Lower leg skin (tissue), 4 donors: Measurements from ENCODE around the gene SLC34A1. TPM values are rescaled to one million over a fixed set of nuclear protein-coding genes. Genes with fewer than 3 reads are reported as not detected.

Source experiments
- DNase-seq, 2 donors: peaks; one replicate each; pipeline ENCODE4 v3.0.0-alpha.2; 2019; ENCODE audit warnings: low spot score in 2 of 2
- H3K4me3 ChIP-seq: fragments of 200-600 bp; sonication (generic); 2 replicates; pipeline ENCODE4 v1.5.1; 2017; ENCODE audit warnings: mild to moderate bottlenecking, low read depth; ENCODE audit not compliant: poor library complexity, severe bottlenecking
- POLR2A ChIP-seq, 2 donors: fragments of 450-650 bp; IDR thresholded peaks; one replicate each; pipeline ENCODE4 v1.6.1; 2016 to 2017; ENCODE audit warnings: antibody characterized with exemption in 2 of 2, mild to moderate bottlenecking in 1 of 2, moderate library complexity in 1 of 2
- WGBS, 2 donors: methylation state at CpG; one replicate each; pipeline ENCODE4 v1.1.5; 2018; 5-methylcytosine and 5-hydroxymethylcytosine counted together
- intact Hi-C: fragments of 100-400 bp; cut with DNase I; formaldehyde crosslinking; loops from one replicate; pipeline ENCODE4 v1.15.0; 2023; ENCODE audit warnings: low total_unique reads
- total RNA-seq, 4 donors: library from RNA; depleted of rRNA; stranded (reverse); fragments of >200 nt; gene quantifications; one replicate each; pipeline ENCODE4 v1.1.0, GENCODE V29; 2016
- TF ChIP-seq, protein P1 (sequence below), 3 donors: fragments of 450-650 bp; IDR thresholded peaks; one replicate each; pipeline ENCODE4 v1.5.1; 2016; ENCODE audit warnings: antibody characterized with exemption in 3 of 3, mild to moderate bottlenecking in 3 of 3, moderate library complexity in 2 of 3

The SLC34A1 gene
- total RNA-seq, 4 donors from 2014 or later, result 0.12 to 0.39 TPM; not detected in 2

DNA sequence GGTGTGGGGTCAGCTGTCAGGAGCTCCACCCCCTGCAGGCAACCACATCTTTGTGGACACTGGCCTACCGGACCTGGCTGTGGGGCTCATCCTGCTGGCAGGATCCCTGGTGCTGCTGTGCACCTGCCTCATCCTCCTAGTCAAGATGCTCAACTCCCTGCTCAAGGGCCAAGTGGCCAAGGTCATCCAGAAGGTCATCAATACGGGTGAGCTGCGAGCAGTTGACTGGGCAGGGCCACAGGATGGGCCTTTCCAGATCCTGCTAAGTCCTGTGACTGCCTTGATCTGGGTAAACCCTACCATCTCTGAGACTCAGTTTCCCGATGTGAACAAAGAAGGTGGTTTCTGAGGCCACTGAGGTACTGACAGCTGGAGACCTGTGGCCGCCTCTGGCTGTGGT lies 9.8 kb downstream of the SLC34A1 start:
- intact Hi-C loops, result no loop called here
- TF ChIP-seq POLR2A (IDR thresholded peaks at IDR 0.05), result no peak
- TF ChIP-seq, protein P1, sequence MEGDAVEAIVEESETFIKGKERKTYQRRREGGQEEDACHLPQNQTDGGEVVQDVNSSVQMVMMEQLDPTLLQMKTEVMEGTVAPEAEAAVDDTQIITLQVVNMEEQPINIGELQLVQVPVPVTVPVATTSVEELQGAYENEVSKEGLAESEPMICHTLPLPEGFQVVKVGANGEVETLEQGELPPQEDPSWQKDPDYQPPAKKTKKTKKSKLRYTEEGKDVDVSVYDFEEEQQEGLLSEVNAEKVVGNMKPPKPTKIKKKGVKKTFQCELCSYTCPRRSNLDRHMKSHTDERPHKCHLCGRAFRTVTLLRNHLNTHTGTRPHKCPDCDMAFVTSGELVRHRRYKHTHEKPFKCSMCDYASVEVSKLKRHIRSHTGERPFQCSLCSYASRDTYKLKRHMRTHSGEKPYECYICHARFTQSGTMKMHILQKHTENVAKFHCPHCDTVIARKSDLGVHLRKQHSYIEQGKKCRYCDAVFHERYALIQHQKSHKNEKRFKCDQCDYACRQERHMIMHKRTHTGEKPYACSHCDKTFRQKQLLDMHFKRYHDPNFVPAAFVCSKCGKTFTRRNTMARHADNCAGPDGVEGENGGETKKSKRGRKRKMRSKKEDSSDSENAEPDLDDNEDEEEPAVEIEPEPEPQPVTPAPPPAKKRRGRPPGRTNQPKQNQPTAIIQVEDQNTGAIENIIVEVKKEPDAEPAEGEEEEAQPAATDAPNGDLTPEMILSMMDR (IDR thresholded peaks at IDR 0.05), result no peak
- H3K4me3 ChIP-seq, result no peak overlapping the region
- 75 to 84% methylated on average over 4 to 5 of the region's 5 CpGs for WGBS, 2 donors
- DNase-seq, result no peak

DNA sequence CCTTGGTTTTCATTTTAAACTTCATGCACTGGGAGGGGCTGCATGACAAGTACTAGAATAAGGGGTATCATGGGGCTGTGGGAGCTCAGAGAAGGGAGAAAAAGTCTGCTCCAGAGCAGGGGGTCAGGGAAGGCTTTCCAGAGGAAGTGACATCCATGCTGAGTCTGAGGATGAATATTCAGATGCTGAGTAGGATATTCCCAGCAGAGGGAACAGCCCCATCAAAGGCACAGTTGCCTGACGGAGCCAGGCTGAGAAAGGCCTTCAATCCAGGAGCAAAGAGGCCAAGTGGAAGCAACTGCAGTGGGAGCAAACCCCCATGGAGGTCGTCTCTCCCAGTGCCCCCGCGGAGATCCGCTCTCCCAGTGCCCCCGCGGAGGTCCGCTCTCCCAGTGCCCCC lies 11.8 kb downstream of the SLC34A1 start:
- H3K4me3 ChIP-seq, result no peak overlapping the region
- no peak for DNase-seq
- 64 to 67% methylated on average over 7 to 8 of the region's 8 CpGs for WGBS, 2 donors
- TF ChIP-seq, protein P1 (IDR thresholded peaks at IDR 0.05), result no peak
- TF ChIP-seq POLR2A (IDR thresholded peaks at IDR 0.05), result no peak
- intact Hi-C loops, result no loop called here

DNA sequence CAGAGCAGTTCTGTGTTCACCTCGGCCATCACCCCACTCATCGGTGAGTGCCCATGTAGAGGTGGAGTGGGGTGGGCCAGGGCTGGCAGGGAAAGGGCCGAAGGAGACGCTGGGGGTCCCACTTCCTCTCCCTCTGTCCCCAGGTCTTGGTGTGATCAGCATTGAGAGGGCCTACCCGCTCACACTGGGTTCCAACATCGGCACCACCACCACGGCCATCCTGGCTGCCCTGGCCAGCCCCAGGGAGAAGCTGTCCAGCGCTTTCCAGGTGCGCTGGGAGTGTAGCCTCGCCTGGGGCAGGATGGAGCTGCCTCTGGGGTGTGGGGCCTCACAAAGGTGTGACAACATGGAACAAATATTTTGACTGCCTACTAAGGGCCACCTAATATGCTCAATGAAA lies 12.6 kb downstream of the SLC34A1 start:
- H3K4me3 ChIP-seq, result no peak overlapping the region
- intact Hi-C loops, result no loop called here
- WGBS, 2 donors, result 87 to 96% methylated on average over 7 to 10 of the region's 10 CpGs
- DNase-seq, result no peak
- TF ChIP-seq, protein P1 (IDR thresholded peaks at IDR 0.05), result no peak
- TF ChIP-seq POLR2A (IDR thresholded peaks at IDR 0.05), result no peak

DNA sequence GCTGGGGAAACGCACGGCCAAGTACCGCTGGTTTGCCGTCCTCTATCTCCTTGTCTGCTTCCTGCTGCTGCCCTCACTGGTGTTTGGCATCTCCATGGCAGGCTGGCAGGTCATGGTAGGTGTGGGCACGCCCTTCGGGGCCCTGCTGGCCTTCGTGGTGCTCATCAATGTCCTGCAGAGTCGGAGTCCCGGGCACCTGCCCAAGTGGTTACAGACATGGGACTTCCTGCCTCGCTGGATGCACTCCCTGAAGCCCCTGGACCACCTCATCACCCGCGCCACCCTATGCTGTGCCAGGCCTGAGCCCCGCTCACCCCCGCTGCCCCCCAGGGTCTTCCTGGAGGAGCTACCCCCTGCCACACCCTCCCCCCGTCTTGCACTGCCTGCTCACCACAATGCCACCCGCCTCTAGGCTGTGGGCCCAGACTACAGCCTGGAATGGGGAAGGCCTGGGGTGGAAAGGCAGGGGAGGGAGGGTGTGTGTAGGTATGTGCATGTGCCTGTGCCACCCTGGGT lies 13.7 kb downstream of the SLC34A1 start:
- no peak overlapping the region for H3K4me3 ChIP-seq
- 76 to 87% methylated on average over 10 to 15 of the region's 16 CpGs for WGBS, 2 donors
- intact Hi-C loops, result no loop called here
- TF ChIP-seq, protein P1 (IDR thresholded peaks at IDR 0.05), result no peak
- TF ChIP-seq POLR2A (IDR thresholded peaks at IDR 0.05), result no peak
- no peak for DNase-seq

DNA sequence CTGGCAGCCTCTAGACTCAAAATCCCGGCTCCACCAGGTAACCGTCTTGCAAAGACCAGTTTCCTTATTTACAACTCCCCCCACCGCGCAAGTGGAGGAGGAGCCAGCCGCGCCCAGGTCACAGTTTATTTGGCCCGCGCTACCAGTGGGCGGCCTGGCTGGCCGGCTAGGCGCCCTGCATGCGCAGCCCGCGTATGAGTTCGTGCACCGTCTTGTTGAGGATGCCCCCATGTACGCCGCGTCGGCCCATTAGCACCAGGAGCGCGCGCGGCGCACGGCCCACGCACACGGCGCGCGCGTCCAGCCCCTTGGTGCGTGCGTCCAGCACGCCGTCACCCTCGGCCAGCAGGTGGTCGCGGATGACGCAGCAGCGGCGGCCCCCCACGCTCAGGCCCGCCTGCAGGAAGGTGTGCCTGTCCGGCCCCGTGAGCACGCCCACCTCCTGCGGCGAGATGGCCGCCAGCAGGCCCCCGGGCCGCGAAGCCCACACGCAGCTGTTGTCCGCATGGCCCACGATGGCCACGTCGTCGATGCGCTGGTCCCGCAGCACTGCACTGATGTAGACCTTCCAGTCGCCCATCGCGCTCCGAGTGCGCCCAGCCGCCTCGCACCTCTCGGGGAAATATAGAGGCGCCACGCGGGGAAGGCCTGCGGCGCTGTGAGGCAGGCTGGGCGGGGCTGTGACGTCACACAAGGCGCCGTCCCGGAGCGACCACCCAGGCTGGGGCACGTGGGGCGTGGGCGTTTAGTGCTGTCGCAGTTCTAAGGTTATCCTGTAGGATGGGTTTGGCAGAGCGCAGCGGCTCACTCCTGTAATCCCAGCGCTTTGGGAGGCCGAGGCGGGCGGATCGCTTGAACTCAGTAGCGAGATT lies 16.0 kb downstream of the SLC34A1 start, which contains the start of gene PFN3:
Gene PFN3 (minus strand): TSS at position 665 of the 872 bp plus-strand sequence. CDS start 85 bp downstream, at position 580.
- WGBS, 2 donors, result 49 to 54% methylated on average over 32 to 87 of the region's 92 CpGs
- TF ChIP-seq, protein P1 (IDR thresholded peaks at IDR 0.05), result no peak
- intact Hi-C loops, result loop anchor here (5.0 kb wide), 1 partner anchor 102 kb away; no protein-coding TSS in a partner anchor
- no peak within 1 kb of the TSS for H3K4me3 ChIP-seq
- no peak for DNase-seq
